ENCODE results near the gene C1GALT1. TPM values are rescaled to one million over a fixed set of nuclear protein-coding genes. Genes with fewer than 3 reads are reported as not detected.

C1GALT1 gene
- total RNA-seq, 1 donor from 2014 or later = 25.2 TPM

- peaks cover 2% of the 10 kb centered on the region for H3K36me3 Mint-ChIP-seq (ENCODE audit: low read depth)
- peaks cover 11% of the 10 kb centered on the region for H3K4me1 Mint-ChIP-seq (ENCODE audit: low read depth)
- no peak overlapping the region for H3K4me3 Mint-ChIP-seq (ENCODE audit: unreplicated experiment)
- no peak for TF ChIP-seq CTCF (IDR thresholded peaks at IDR 0.05)
- H3K27me3 Mint-ChIP-seq (ENCODE audit: low read depth) = no peaks in the 10 kb centered on the region
- no peak for DNase-seq (ENCODE audit: low spot score)
- no peak overlapping the region for H3K27ac Mint-ChIP-seq (ENCODE audit: unreplicated experiment)
- peaks cover 10% of the 10 kb centered on the region for H3K9me3 Mint-ChIP-seq (ENCODE audit: low read depth)
These were observed 75.8 kb downstream of the C1GALT1 start for GRCh38 chr7:7257899-7258692.

GRCh38 chr7:7261863-7262262 lies 79.5 kb downstream of the C1GALT1 start:
- H3K27ac Mint-ChIP-seq (ENCODE audit: unreplicated experiment) = no peak overlapping the region
- DNase-seq (ENCODE audit: low spot score) = no peak
- no peak overlapping the region for H3K4me3 Mint-ChIP-seq (ENCODE audit: unreplicated experiment)
- no peaks in the 10 kb centered on the region for H3K27me3 Mint-ChIP-seq (ENCODE audit: low read depth)
- peaks cover 24% of the 10 kb centered on the region for H3K4me1 Mint-ChIP-seq (ENCODE audit: low read depth)
- TF ChIP-seq CTCF (IDR thresholded peaks at IDR 0.05) = no peak
- H3K9me3 Mint-ChIP-seq (ENCODE audit: low read depth) = peaks cover 10% of the 10 kb centered on the region
- peaks cover 2% of the 10 kb centered on the region for H3K36me3 Mint-ChIP-seq (ENCODE audit: low read depth)

- Mint-ChIP-seq H3K4me1 (ENCODE audit: low read depth) (peaks cover 18% of the 10 kb centered on the region), H3K27me3 (ENCODE audit: low read depth) (no peaks in the 10 kb centered on the region), H3K27ac (ENCODE audit: unreplicated experiment) (no peak overlapping the region), H3K36me3 (ENCODE audit: low read depth) (peaks cover 2% of the 10 kb centered on the region), H3K4me3 (ENCODE audit: unreplicated experiment) (no peak overlapping the region), H3K9me3 (ENCODE audit: low read depth) (peaks cover 10% of the 10 kb centered on the region)
- TF ChIP-seq CTCF (IDR thresholded peaks at IDR 0.05) = no peak
- DNase-seq (ENCODE audit: low spot score) = no peak
These were observed 81.2 kb downstream of the C1GALT1 start for GRCh38 chr7:7263297-7264230.

GRCh38 chr7:7264306-7265040 lies 82.1 kb downstream of the C1GALT1 start:
- no peak overlapping the region for H3K4me3 Mint-ChIP-seq (ENCODE audit: unreplicated experiment)
- no peaks in the 10 kb centered on the region for H3K27me3 Mint-ChIP-seq (ENCODE audit: low read depth)
- no peak for TF ChIP-seq CTCF (IDR thresholded peaks at IDR 0.05)
- peaks cover 16% of the 10 kb centered on the region for H3K4me1 Mint-ChIP-seq (ENCODE audit: low read depth)
- peaks cover under 1% of the 10 kb centered on the region for H3K36me3 Mint-ChIP-seq (ENCODE audit: low read depth)
- H3K27ac Mint-ChIP-seq (ENCODE audit: unreplicated experiment) = no peak overlapping the region
- DNase-seq (ENCODE audit: low spot score) = no peak
- peaks cover 10% of the 10 kb centered on the region for H3K9me3 Mint-ChIP-seq (ENCODE audit: low read depth)
